Epithelial cell of alveolus of lung (primary cell): ENCODE measurements around the gene OR2AP1. TPM values are rescaled to one million over a fixed set of nuclear protein-coding genes. Genes with fewer than 3 reads are reported as not detected.

Experiments used
- total RNA-seq: library from RNA; depleted of rRNA; stranded (reverse); fragments of >200 nt; gene quantifications from 2 replicates; pipeline ENCODE4 v1.2.1, GENCODE V29; 2015

The OR2AP1 gene
- total RNA-seq: not detected in 2 replicates

DNA sequence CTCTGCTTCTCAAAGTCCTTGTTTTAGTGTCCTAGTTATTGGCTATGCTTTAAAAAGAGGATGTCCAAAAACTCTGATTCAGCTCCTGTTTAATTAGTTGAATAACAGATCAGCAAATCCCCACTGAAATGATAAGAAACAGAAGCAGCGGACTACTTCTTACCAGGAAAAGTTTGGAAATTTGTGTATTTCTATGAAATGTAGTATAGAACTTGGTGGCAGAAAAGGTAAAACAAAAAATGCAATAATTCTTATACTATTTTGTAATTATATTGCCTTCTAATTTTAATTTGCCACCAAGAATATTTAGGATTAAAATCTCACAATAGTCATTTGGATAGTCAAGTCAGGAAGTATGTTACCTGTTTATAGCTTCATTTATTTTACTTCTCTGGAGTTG lies at the start of gene OR2AP1:
TSS of gene OR2AP1 (plus strand) at position 301 of the 400 bp plus-strand sequence. CDS start 1,947 bp downstream, outside the sequence.

GRCh38 chr12:55549302-55549701 lies 23.0 kb upstream of the OR2AP1 start, which contains the start of gene OR6C4:
Gene OR6C4, plus strand, starts transcription at chr12:55549602. Its CDS starts 1,625 bp downstream, at chr12:55551227.

Other genes with a start within 250 kb of the OR2AP1 start
- not detected in 2 replicates for gene OR6C3, start 241.7 kb upstream of the OR2AP1 start, total RNA-seq
- not detected in 2 replicates for gene OR6C75, start 209.5 kb upstream of the OR2AP1 start, total RNA-seq
- gene OR6C65, start 171.9 kb upstream of the OR2AP1 start, total RNA-seq: not detected in 2 replicates
- not detected in 2 replicates for gene OR6C76, start 146.2 kb upstream of the OR2AP1 start, total RNA-seq
- gene OR6C2, start 128.4 kb upstream of the OR2AP1 start, total RNA-seq: not detected in 2 replicates
- gene OR6C70, start 102.3 kb upstream of the OR2AP1 start, total RNA-seq: not detected in 2 replicates
- not detected in 2 replicates for gene OR6C68, start 80.1 kb upstream of the OR2AP1 start, total RNA-seq
- not detected in 2 replicates for gene OR6C4, start 22.9 kb upstream of the OR2AP1 start, total RNA-seq
- gene OR10P1, start 64.4 kb downstream of the OR2AP1 start, total RNA-seq: not detected in 2 replicates
- 1.0 and 5.3 TPM in 2 replicates for gene ITGA7, start 135.4 kb downstream of the OR2AP1 start, total RNA-seq
- 139 and 141 TPM in 2 replicates for gene BLOC1S1, start 143.6 kb downstream of the OR2AP1 start, total RNA-seq
- 2.2 TPM in 1 of 2 replicates, not detected in the other for gene RDH5, start 147.9 kb downstream of the OR2AP1 start, total RNA-seq
- gene CD63, start 156.5 kb downstream of the OR2AP1 start, total RNA-seq: 790 and 1,053 TPM in 2 replicates
- 6.5 and 9.7 TPM in 2 replicates for gene GDF11, start 170.7 kb downstream of the OR2AP1 start, total RNA-seq
- gene SARNP, start 245.3 kb downstream of the OR2AP1 start, total RNA-seq: 92.9 and 119 TPM in 2 replicates
- gene ORMDL2, start 245.6 kb downstream of the OR2AP1 start, total RNA-seq: 14.6 and 25.6 TPM in 2 replicates